ENCODE data around the gene OTOG.

Gene OTOG

GRCh38 chr11:17594686-17595192, 47.7 kb downstream of the OTOG start (continued):
- TF ChIP-seq PRDM1 (tag by site-specific recombination; IDR thresholded peaks at IDR 0.05): no peak

GRCh38 chr11:17595526-17596309, 48.7 kb downstream of the OTOG start:
- Histone ChIP-seq H3K27ac (ENCODE audit: extremely low read depth, low read depth, low read length) (no peak overlapping the region), H3K4me3 (ENCODE audit: low read depth, low read length) (no peak overlapping the region), H3K9me3 (ENCODE audit: control insufficient read depth, insufficient read depth, low read depth, low read length) (no peaks in the 10 kb centered on the region), H3K36me3 (ENCODE audit: control insufficient read depth in 2 of 2, insufficient read depth in 1 of 2, low read length in 2 of 2) (no peaks in the 10 kb centered on the region), H3K4me1 (ENCODE audit: control insufficient read depth, insufficient read depth, low read length) (no peaks in the 10 kb centered on the region)
- TF ChIP-seq ZNF677 (tag by site-specific recombination; IDR thresholded peaks at IDR 0.05) (no peak), SALL2 (tag by site-specific recombination; IDR thresholded peaks at IDR 0.05; ENCODE audit: borderline replicate concordance) (no peak), ZNF692 (tag by site-specific recombination; IDR thresholded peaks at IDR 0.05) (no peak), ZNF791 (tag by site-specific recombination; IDR thresholded peaks at IDR 0.05) (no peak), ZNF416 (tag by site-specific recombination; IDR thresholded peaks at IDR 0.05) (no peak), TRIM28 (IDR thresholded peaks at IDR 0.05; ENCODE audit: borderline replicate concordance, low read length) (no peak), TSHZ1 (tag by site-specific recombination; IDR thresholded peaks at IDR 0.05; ENCODE audit: borderline replicate concordance) (no peak), ZNF10 (tag by site-specific recombination; IDR thresholded peaks at IDR 0.05) (no peak), ZNF169 (tag by site-specific recombination; IDR thresholded peaks at IDR 0.05) (no peak), ZNF366 (tag by site-specific recombination; conservative IDR thresholded peaks at IDR 0.05) (no peak), ZSCAN4 (tag by site-specific recombination; IDR thresholded peaks at IDR 0.05) (no peak), ZFP41 (tag by site-specific recombination; IDR thresholded peaks at IDR 0.05; ENCODE audit: borderline replicate concordance) (no peak), ZNF704 (tag by site-specific recombination; IDR thresholded peaks at IDR 0.05) (no peak)
- ChIA-PET CTCF (interaction anchor here (0.7 to 6.5 kb wide), 3 partner anchors 125 to 384 kb away, joined by 3 to 48 read pairs (median 47); no protein-coding TSS in a partner anchor), POLR2A (no interaction called here)

GRCh38 chr11:17596310-17596669, 49.2 kb downstream of the OTOG start:
- TF ChIP-seq ZIC2 (tag by site-specific recombination; IDR thresholded peaks at IDR 0.05) (peak; percentile 53), ZBTB8A (tag by site-specific recombination; IDR thresholded peaks at IDR 0.05) (no peak)
- CTCF ChIA-PET: interaction anchor here (1.2 to 6.5 kb wide), 4 partner anchors 134 to 383 kb away, joined by 3 to 48 read pairs (median 25); no protein-coding TSS in a partner anchor
- H3K27ac ChIP-seq (ENCODE audit: extremely low read depth, low read depth, low read length): no peak overlapping the region

More at GRCh38 chr11:17596310-17596669, 49.2 kb downstream of the OTOG start:
- Histone ChIP-seq H3K4me3 (ENCODE audit: low read depth, low read length) (no peak overlapping the region), H3K4me1 (ENCODE audit: control insufficient read depth, insufficient read depth, low read length) (no peaks in the 10 kb centered on the region), H3K9me3 (ENCODE audit: control insufficient read depth, insufficient read depth, low read depth, low read length) (no peaks in the 10 kb centered on the region), H3K36me3 (ENCODE audit: control insufficient read depth in 2 of 2, insufficient read depth in 1 of 2, low read length in 2 of 2) (no peaks in the 10 kb centered on the region)
- POLR2A ChIA-PET: no interaction called here

All from HEK293 (cell line).